GM12864 (cell line): Measurements from ENCODE around the gene GABRR3.

Source experiments
- DNase-seq: peaks from one replicate; pipeline ENCODE4 v3.0.0-alpha.2; 2011; ENCODE audit warnings: low read depth
- H3K4me3 ChIP-seq: 2 replicates; pipeline ENCODE4 v1.5.1; 2011; ENCODE audit warnings: mild to moderate bottlenecking, low read depth, low read length, control low read depth
- TF ChIP-seq, protein P1 (sequence below): IDR thresholded peaks from 2 replicates; pipeline ENCODE4 v1.5.1; 2011; ENCODE audit warnings: low read depth, mild to moderate bottlenecking, moderate library complexity, low read length, control low read depth, inconsistent platforms; ENCODE audit errors: missing control alignments

Gene GABRR3

DNA sequence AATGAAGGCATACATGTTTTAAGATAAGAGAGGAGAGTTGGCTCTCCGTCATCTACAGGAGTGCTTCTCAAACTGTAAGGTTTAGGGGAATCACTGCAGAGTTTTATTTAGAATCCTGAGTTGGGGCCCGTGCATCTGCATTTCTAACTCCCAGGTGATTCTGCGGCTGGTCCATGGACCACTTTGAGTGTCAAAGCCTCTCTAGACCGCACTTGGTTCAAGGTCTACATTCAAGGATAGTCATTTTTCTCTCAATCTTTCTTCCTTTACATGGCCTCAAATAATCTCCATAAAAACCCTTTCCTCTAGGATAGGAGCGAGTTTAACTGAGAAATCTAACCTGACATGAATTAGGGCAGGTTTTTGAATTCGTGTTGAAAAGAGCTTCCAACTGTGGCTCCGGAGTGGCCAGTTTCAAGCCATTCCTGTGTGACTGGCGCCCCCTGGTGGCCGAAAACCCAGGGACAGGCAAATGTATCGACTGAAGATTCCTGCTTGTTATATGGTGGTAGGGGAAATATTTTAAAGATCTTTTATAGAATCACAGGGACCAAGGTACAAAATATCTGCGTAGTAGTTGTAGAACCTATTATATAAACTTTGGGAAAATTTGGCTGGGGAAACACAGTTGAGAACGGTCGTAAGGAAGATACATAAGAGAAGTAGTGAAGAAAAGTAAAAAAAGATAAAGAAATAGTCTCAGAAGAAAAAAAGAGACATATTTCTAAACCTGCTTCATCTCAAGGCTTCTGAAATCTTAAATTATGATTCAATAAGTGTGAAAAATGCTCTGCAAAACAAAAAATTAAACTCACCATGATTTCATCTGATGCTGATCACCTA, 11.9 kb downstream of the GABRR3 start:
- peak; percentile 38 for DNase-seq
- TF ChIP-seq, protein P1, sequence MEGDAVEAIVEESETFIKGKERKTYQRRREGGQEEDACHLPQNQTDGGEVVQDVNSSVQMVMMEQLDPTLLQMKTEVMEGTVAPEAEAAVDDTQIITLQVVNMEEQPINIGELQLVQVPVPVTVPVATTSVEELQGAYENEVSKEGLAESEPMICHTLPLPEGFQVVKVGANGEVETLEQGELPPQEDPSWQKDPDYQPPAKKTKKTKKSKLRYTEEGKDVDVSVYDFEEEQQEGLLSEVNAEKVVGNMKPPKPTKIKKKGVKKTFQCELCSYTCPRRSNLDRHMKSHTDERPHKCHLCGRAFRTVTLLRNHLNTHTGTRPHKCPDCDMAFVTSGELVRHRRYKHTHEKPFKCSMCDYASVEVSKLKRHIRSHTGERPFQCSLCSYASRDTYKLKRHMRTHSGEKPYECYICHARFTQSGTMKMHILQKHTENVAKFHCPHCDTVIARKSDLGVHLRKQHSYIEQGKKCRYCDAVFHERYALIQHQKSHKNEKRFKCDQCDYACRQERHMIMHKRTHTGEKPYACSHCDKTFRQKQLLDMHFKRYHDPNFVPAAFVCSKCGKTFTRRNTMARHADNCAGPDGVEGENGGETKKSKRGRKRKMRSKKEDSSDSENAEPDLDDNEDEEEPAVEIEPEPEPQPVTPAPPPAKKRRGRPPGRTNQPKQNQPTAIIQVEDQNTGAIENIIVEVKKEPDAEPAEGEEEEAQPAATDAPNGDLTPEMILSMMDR = peak; percentile 84
- no peak overlapping the region for H3K4me3 ChIP-seq

DNA sequence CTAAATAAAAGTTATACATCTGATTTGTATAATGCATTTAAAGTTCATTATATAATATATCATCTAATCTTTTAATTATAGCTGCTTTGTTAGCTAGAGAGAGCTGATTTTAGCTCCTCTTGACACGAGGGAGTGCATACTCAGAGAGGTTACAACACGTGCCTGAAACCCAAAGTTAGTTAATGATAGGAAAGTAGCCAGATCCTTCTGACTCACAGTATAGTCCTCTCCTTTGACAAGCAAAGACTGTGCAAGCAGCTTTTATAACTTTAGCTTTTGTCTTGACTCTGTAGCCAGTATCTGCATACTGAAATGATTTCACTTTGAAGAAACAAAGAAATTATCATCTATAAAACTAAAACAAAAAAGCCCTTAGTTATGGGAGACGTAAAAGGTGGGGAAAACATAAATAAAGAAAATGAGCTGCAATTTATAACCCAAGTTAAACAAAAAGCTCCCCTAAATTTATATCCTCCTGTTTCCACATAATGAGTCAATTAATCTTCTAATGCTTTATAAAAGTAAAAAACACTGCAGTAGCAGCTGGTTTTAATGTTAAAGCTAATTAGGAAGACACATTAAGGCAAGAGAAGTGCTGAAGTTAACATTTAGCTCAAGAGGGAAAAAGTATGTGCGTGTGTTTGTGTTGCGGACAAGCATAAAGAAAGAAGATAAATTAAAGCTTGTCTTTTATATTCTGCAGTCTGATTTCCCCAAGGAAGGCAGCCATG, 13.1 kb downstream of the GABRR3 start:
- DNase-seq = no peak
- TF ChIP-seq, protein P1 = no peak
- H3K4me3 ChIP-seq = no peak overlapping the region

DNA sequence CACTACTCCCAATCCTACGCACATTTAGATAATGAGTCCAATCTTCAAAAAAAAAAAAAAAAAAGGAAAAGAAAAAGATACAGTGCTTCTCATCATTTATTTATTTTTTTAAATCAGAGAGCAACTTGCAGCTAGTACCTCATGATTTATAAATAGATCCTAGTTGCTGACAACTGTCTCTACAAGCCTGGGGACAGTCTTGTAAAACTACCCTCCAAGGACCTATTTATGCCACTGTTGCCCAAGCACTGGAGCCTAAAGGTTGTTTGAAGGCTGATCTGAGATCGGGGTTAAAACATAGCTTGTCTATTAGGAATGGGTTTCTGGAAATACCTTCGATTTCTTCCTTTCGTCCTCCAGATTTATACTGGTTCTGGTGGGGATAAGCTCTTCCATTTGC, 14.7 kb downstream of the GABRR3 start:
- TF ChIP-seq, protein P1 = no peak
- DNase-seq = no peak
- no peak overlapping the region for H3K4me3 ChIP-seq

- no peak for DNase-seq
- no peak overlapping the region for H3K4me3 ChIP-seq
- TF ChIP-seq, protein P1 = no peak
Observed at GRCh38 chr3:98018301-98018700, 16.8 kb downstream of the GABRR3 start.

GRCh38 chr3:98014268-98014585, 20.9 kb downstream of the GABRR3 start:
- TF ChIP-seq, protein P1 = no peak
- no peak overlapping the region for H3K4me3 ChIP-seq
- DNase-seq = no peak

GRCh38 chr3:98013411-98014267, 21.5 kb downstream of the GABRR3 start:
- no peak for DNase-seq
- no peak overlapping the region for H3K4me3 ChIP-seq
- TF ChIP-seq, protein P1 = no peak
